KMS-11 (cell line): ENCODE measurements around the gene AKNA.

Experiments
- H2AFZ ChIP-seq: fragments of 200-600 bp; sonication (generic); 2 replicates; pipeline ENCODE4 v1.6.1; 2016; ENCODE audit warnings: antibody characterized with exemption, mixed run types, low read depth
- H3K27ac ChIP-seq: fragments of 200-600 bp; sonication (generic); 2 replicates; pipeline ENCODE4 v1.6.1; 2016; ENCODE audit warnings: mild to moderate bottlenecking, mixed run types
- H3K27me3 ChIP-seq: fragments of 200-600 bp; sonication (generic); 2 replicates; pipeline ENCODE4 v1.6.1; 2017; ENCODE audit warnings: mild to moderate bottlenecking, low read depth, mixed run types, moderate library complexity; ENCODE audit not compliant: insufficient read depth
- H3K36me3 ChIP-seq: fragments of 200-600 bp; sonication (generic); 2 replicates; pipeline ENCODE4 v1.6.1; 2017; ENCODE audit warnings: mild to moderate bottlenecking, mixed run types; ENCODE audit not compliant: insufficient read depth
- H3K4me1 ChIP-seq: fragments of 200-600 bp; sonication (generic); 2 replicates; pipeline ENCODE4 v1.6.1; 2016; ENCODE audit warnings: mild to moderate bottlenecking, low read depth, mixed run types; ENCODE audit not compliant: poor library complexity, severe bottlenecking
- H3K4me2 ChIP-seq: fragments of 200-600 bp; sonication (generic); 2 replicates; pipeline ENCODE4 v1.7.0; 2016; ENCODE audit warnings: mild to moderate bottlenecking, mixed run types
- H3K4me3 ChIP-seq: fragments of 200-600 bp; sonication (generic); IDR thresholded peaks from 2 replicates; pipeline ENCODE4 v1.6.1; 2017; ENCODE audit warnings: low read depth, low read length, mixed read lengths; ENCODE audit not compliant: insufficient read depth
- H3K79me2 ChIP-seq: fragments of 200-600 bp; sonication (generic); 2 replicates; pipeline ENCODE4 v1.6.1; 2016; ENCODE audit warnings: low read depth, mixed run types; ENCODE audit not compliant: insufficient read depth
- H3K9ac ChIP-seq: fragments of 200-600 bp; sonication (generic); 2 replicates; pipeline ENCODE4 v1.6.1; 2016; ENCODE audit warnings: mild to moderate bottlenecking, mixed run types
- H4K20me1 ChIP-seq: fragments of 200-600 bp; sonication (generic); 2 replicates; pipeline ENCODE4 v1.6.1; 2016; ENCODE audit warnings: mild to moderate bottlenecking, mixed run types; ENCODE audit not compliant: insufficient read depth
- CTCF ChIP-seq: fragments of 200-600 bp; sonication (generic); conservative IDR thresholded peaks from 2 replicates; pipeline ENCODE4 v1.6.1; 2017; ENCODE audit warnings: low read depth, mild to moderate bottlenecking, antibody characterized with exemption, low read length, moderate library complexity, mixed read lengths

Gene AKNA

DNA sequence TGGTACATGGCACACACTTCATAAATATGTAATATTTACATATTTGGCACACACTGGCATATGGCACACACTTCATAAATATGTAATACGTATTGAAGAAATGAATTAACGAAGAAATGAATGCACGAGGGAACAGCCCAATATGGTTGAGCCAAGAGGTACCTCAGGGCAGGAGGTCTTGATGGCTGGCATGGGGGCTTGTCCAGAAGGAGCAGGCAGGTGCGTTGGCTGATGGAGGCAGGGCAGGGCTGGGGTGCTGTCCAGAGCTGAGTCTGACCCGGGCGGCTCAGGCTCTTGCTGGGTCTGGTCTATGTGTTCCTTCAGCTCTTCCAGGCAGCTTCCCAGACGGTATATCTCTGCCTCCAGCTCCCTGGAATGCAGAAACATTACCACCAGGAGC lies 26.2 kb downstream of the AKNA start:
- H3K36me3 ChIP-seq = peaks cover 22% of the 10 kb centered on the region
- H3K9ac ChIP-seq = no peak overlapping the region
- no peak overlapping the region for H3K27ac ChIP-seq
- H2AFZ ChIP-seq = no peak overlapping the region
- peaks cover 37% of the 10 kb centered on the region for H3K4me1 ChIP-seq
- no peak overlapping the region for H3K4me3 ChIP-seq
- no peaks in the 10 kb centered on the region for H3K27me3 ChIP-seq
- H3K4me2 ChIP-seq = no peak overlapping the region
- H4K20me1 ChIP-seq = no peaks in the 10 kb centered on the region
- no peak for TF ChIP-seq CTCF
- H3K79me2 ChIP-seq = no peaks in the 10 kb centered on the region

DNA sequence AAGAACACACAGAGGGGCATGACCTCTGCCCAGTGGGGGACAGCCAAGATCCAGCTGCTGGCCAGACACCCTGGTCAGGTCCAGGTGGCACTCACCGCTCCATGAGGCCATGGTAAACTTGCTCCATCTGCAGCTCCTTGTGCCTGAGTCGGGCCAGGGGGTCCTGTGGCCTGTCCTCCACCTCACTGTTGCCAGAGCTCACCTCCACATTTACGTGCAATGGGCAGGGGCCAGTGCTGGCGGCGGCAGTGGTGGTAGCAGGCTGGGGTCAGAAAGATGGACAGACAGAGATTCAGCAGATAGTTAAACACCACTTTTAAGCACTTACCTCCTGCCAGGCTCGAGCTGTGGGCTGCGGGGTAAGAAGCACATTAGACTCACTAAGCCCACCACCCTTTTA lies 28.0 kb downstream of the AKNA start:
- H3K27ac ChIP-seq = no peak overlapping the region
- H3K4me3 ChIP-seq = no peak overlapping the region
- H3K36me3 ChIP-seq = peaks cover 25% of the 10 kb centered on the region
- H3K4me1 ChIP-seq = peaks cover 20% of the 10 kb centered on the region
- H4K20me1 ChIP-seq = no peaks in the 10 kb centered on the region
- H3K9ac ChIP-seq = no peak overlapping the region
- H3K79me2 ChIP-seq = no peaks in the 10 kb centered on the region
- no peak overlapping the region for H2AFZ ChIP-seq
- no peak for TF ChIP-seq CTCF
- no peaks in the 10 kb centered on the region for H3K27me3 ChIP-seq
- H3K4me2 ChIP-seq = no peak overlapping the region

- Histone ChIP-seq H2AFZ (no peak overlapping the region), H3K4me1 (peaks cover 1% of the 10 kb centered on the region), H3K36me3 (peaks cover 25% of the 10 kb centered on the region), H3K4me2 (no peak overlapping the region), H4K20me1 (no peaks in the 10 kb centered on the region), H3K27me3 (no peaks in the 10 kb centered on the region), H3K9ac (no peak overlapping the region), H3K79me2 (no peaks in the 10 kb centered on the region), H3K4me3 (no peak overlapping the region), H3K27ac (no peak overlapping the region)
- TF ChIP-seq CTCF = no peak
Measured at GRCh38 chr9:114357911-114358328, 29.9 kb downstream of the AKNA start.

GRCh38 chr9:114357360-114357759 lies 30.4 kb downstream of the AKNA start:
- no peak overlapping the region for H3K27ac ChIP-seq
- H3K79me2 ChIP-seq = no peaks in the 10 kb centered on the region
- no peak for TF ChIP-seq CTCF
- H3K4me3 ChIP-seq = no peak overlapping the region
- no peaks in the 10 kb centered on the region for H3K27me3 ChIP-seq
- H3K4me1 ChIP-seq = peaks cover under 1% of the 10 kb centered on the region
- H3K4me2 ChIP-seq = no peak overlapping the region
- H2AFZ ChIP-seq = no peak overlapping the region
- H4K20me1 ChIP-seq = no peaks in the 10 kb centered on the region
- no peak overlapping the region for H3K9ac ChIP-seq
- peaks cover 24% of the 10 kb centered on the region for H3K36me3 ChIP-seq
